A673 (cell line): ENCODE data around the gene HPSE2.

Source experiments
- EZH2 ChIP-seq: fragments of 200-600 bp; sonication (generic); IDR thresholded peaks from 2 replicates; pipeline ENCODE4 v1.6.1; 2017; ENCODE audit warnings: borderline replicate concordance, low read depth, mild to moderate bottlenecking, mixed read lengths, antibody characterized with exemption, low read length; ENCODE audit not compliant: poor library complexity, severe bottlenecking
- TF ChIP-seq, protein P1 (sequence below): fragments of 300-800, 200-600 bp; sonication (generic); conservative IDR thresholded peaks from 2 replicates; pipeline ENCODE4 v1.5.1; 2017; ENCODE audit warnings: low read depth, mild to moderate bottlenecking, antibody characterized with exemption, low read length, moderate library complexity, mixed read lengths

DNA sequence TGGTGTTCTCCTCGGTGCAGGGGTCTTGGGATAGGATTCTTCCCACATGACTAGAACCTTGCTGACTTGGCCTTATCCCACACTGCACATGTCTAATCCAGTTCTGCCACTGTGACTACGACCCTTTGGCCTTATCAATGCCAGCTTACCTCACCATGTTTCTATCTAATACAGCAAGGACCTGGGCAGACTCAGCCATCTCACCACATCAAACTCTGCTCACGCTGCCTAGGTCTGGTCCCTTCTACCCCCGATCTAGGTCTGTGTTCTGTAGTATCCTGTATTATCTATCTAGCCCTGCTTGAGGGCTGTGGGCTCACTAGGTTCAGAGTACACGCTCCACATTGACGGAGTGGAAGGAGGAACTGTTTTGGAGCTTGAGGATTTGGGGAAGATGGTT lies 282.4 kb downstream of the HPSE2 start:
- TF ChIP-seq EZH2: no peak
- TF ChIP-seq, protein P1, sequence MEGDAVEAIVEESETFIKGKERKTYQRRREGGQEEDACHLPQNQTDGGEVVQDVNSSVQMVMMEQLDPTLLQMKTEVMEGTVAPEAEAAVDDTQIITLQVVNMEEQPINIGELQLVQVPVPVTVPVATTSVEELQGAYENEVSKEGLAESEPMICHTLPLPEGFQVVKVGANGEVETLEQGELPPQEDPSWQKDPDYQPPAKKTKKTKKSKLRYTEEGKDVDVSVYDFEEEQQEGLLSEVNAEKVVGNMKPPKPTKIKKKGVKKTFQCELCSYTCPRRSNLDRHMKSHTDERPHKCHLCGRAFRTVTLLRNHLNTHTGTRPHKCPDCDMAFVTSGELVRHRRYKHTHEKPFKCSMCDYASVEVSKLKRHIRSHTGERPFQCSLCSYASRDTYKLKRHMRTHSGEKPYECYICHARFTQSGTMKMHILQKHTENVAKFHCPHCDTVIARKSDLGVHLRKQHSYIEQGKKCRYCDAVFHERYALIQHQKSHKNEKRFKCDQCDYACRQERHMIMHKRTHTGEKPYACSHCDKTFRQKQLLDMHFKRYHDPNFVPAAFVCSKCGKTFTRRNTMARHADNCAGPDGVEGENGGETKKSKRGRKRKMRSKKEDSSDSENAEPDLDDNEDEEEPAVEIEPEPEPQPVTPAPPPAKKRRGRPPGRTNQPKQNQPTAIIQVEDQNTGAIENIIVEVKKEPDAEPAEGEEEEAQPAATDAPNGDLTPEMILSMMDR: no peak
